ENCODE data around the gene ZCCHC17.

ZCCHC17 gene

DNA sequence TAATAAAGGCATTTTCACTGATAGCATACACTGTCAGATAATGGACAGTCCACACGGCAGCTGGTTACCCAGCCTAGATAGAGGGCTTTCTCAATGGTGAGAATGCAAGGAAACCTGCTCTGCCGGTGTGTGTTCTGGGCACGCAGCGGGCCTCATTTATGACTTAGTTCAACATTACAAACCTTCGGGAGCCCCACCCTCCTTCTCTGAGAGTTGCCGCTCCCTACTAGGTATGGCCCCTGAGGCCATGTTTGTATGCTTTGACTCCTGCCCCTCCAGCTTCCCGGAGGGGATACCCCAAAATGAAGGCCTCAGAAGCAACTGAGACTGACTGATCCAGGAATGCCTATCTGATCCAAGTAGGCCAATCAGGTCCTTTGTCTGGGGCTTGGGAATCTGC is 93.2 kb downstream of the ZCCHC17 start:
- Histone ChIP-seq H3K36me3 (no peaks in the 10 kb centered on the region), H3K4me3 (no peak overlapping the region), H3K9me3 (replicated peaks in 1 of 11) (no peaks in the 10 kb centered on the region), H3K4me1 (peaks cover 8 to 14% (median 12%) of the 10 kb centered on the region in 10 experiments; a peak in 17 of 20 replicates), H3K27ac (no peak overlapping the region), H3K4me2 (no peak overlapping the region), H3K27me3 (no peaks in the 10 kb centered on the region), H4K20me1 (no peaks in the 10 kb centered on the region), H3K9ac (no peak overlapping the region; a peak in 1 of 22 replicates)
- no peak for TF ChIP-seq Cebpa-rat (IDR thresholded peaks at IDR 0.05)

DNA sequence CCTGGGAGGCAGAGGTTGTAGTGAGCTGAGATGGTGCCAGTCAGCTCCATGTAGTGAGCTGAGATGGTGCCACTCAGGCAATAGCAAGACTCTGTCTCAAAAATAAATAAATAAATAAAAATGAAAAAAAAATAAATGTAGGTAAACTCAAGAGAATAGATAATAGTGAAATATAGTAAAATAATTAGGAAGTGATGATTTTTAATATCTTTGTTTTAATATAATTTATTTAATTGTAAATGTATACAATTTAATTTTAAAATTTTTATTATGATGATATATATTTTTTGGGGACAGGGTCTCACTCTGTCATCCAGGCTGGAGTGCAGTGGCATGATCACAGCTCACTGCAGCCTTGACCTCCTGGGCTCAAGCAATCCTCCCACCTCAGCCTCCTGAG is 96.6 kb downstream of the ZCCHC17 start:
- Histone ChIP-seq H3K36me3 (no peaks in the 10 kb centered on the region), H3K27me3 (no peaks in the 10 kb centered on the region), H3K4me3 (no peak overlapping the region), H4K20me1 (no peaks in the 10 kb centered on the region), H3K27ac (no peak overlapping the region), H3K9me3 (replicated peaks in 1 of 11) (no peaks in the 10 kb centered on the region), H3K4me2 (no peak overlapping the region), H3K9ac (no peak overlapping the region), H3K4me1 (peaks cover 20 to 42% (median 31%) of the 10 kb centered on the region in 10 experiments)
- no peak for TF ChIP-seq Cebpa-rat (IDR thresholded peaks at IDR 0.05)

DNA sequence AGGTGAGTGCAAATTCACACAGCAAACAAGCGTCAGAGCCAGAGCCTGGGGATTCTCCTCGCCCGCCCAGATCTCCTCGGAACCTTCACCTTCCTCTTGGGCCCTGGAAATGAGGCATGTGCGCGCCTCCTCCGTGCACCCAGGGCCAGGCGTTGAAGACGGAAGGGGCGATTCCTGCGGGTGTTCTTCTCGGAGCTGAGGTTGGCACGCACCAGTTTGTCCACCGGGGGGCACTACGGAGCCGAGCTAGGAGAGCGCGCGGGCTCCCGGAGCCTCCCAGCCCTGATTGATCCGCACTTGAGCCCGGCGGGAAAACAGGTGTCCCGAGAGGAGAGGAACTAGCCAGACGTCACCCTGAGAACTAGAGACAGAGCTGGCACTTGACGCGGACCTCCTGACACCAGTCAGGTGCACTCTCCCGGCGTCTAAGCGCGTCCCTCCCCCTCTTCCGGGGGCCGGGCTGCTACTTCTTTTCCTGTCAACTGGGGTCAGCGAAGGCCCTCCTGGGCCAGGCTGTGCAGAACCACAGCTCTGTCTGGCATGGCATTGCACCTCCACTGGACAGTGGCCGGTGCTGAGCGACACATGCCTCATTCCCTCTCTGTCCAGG is 97.9 kb downstream of the ZCCHC17 start:
- Histone ChIP-seq H3K9ac (peak overlapping the region in 10 of 11 experiments; percentile 1 to 63 (median 32); a peak in 14 of 22 replicates), H3K4me1 (peaks cover 20 to 42% (median 32%) of the 10 kb centered on the region in 10 experiments), H4K20me1 (no peaks in the 10 kb centered on the region), H3K4me3 (peak overlapping the region; percentile 27 to 69 (median 48)), H3K27me3 (no peaks in the 10 kb centered on the region), H3K27ac (peak overlapping the region in 4 of 11 experiments; percentile 11 to 38 (median 30); a peak in 3 of 22 replicates), H3K36me3 (no peaks in the 10 kb centered on the region), H3K9me3 (replicated peaks in 1 of 11) (no peaks in the 10 kb centered on the region), H3K4me2 (peak overlapping the region; percentile 60 to 97 (median 85))
- no peak for TF ChIP-seq Cebpa-rat (IDR thresholded peaks at IDR 0.05)

DNA sequence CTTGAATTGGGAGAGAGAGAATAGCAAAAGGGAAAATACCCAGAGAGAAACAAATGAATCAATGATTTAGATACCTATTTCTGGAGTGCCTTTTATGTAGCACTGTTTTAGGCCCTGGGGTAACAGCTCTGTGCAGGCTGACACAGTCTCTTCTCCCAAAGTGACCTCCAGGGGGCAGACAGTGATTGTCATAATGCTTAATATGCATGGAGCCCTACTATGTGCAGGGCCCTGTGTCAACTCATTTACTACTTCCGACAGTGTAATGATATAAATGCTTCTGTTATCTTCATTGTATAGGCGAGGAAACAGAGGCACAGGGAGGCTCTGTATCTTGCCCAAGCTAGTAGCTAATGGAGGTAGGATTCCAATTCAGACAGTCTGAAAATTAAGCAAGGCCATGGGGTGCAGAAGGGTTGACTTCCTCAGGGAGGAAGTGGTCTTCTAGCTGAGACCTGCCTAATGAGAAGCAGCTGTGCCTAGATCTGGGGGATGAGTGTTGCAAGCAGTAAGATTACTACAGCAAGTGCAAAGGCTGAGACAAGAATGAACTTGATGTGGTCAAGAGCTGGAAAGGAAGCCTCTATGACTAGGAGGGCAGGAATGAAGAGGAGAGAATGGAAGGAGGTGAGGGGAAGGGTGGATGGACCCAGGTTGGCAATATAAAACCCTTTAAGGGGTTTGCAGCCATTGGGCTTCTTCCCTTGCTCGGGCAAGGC is 100.0 kb downstream of the ZCCHC17 start:
- H3K27ac ChIP-seq = peak overlapping the region in 5 of 11 experiments; percentile 5 to 69 (median 62); a peak in 9 of 22 replicates
- H3K4me3 ChIP-seq = no peak overlapping the region
- H4K20me1 ChIP-seq = no peaks in the 10 kb centered on the region
- no peaks in the 10 kb centered on the region for H3K36me3 ChIP-seq
- peak in 4 of 11 experiments; percentile 72 to 78 (median 76); a peak in 6 of 22 replicates for TF ChIP-seq Cebpa-rat (IDR thresholded peaks at IDR 0.05)
- peak overlapping the region in 2 of 11 experiments; percentile 26 to 41; a peak in 3 of 22 replicates for H3K9ac ChIP-seq
- peaks cover 20 to 44% (median 35%) of the 10 kb centered on the region in 10 experiments for H3K4me1 ChIP-seq
- no peaks in the 10 kb centered on the region for H3K9me3 ChIP-seq (replicated peaks in 1 of 11)
- H3K27me3 ChIP-seq = no peaks in the 10 kb centered on the region
- H3K4me2 ChIP-seq = peak overlapping the region; percentile 15 to 59 (median 40); a peak in 17 of 22 replicates

DNA sequence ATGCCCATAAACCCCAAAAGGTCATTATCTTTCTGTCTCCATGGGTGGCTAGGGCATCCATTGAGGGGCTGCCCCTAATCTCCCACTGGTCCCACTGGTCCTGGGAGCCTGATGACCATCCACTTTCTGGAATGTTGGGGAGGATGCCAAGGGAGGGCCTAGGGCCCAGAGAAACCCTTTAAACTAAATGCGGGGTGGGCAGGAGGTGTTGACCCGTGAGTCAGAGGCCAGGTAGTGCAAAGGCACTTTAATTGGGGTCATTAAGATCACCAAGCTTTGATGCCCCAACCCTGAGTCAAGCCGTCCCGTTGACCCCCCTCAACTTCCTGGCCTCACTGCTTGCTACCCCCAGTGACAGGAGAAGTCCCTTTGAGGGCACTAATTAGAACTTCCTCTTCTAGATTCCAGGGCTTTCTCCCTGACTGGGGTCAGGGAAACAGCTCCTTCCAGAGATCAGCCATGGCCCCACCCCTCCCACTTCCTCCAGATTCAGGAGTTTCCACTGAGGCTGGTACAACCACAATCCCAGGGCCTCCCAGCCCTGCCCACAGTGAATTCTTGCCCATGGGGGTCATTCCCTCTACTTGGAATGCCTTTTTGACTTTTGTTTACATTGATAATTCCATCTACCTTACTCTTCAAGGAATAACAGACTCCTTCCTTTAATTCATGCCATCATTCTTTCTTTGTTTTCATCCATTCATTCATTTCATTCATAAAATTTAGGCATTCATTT is 100.7 kb downstream of the ZCCHC17 start:
- peak overlapping the region in 2 of 11 experiments; percentile 26 to 41; a peak in 3 of 22 replicates for H3K9ac ChIP-seq
- H3K4me2 ChIP-seq = peak overlapping the region; percentile 11 to 59 (median 40); a peak in 18 of 22 replicates
- peaks cover 20 to 44% (median 35%) of the 10 kb centered on the region in 10 experiments for H3K4me1 ChIP-seq
- H3K4me3 ChIP-seq = no peak overlapping the region
- no peaks in the 10 kb centered on the region for H3K27me3 ChIP-seq
- TF ChIP-seq Cebpa-rat (IDR thresholded peaks at IDR 0.05) = no peak
- H3K27ac ChIP-seq = peak overlapping the region in 5 of 11 experiments; percentile 5 to 69 (median 62); a peak in 9 of 22 replicates
- no peaks in the 10 kb centered on the region for H3K9me3 ChIP-seq (replicated peaks in 1 of 11)
- H3K36me3 ChIP-seq = no peaks in the 10 kb centered on the region
- H4K20me1 ChIP-seq = no peaks in the 10 kb centered on the region

DNA sequence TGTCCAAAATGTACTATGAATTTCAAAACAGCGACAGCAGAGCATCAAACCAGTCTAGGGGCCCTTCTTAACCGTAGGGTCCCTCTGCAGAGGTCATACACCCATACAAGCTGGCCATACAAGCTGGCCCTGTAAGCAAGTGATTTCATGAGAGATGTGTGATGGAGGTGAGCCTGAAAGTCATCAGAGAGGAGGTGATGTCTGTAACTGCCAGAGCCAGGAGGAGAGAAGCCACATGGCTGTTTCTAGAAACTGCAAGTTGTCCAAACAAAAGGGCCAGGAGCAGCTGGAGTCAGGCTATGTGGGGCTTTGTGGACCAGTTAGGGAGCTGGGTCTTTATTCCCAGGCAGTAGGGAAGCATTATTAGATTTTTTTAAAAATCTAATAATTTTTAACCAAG is 101.4 kb downstream of the ZCCHC17 start:
- H3K9me3 ChIP-seq (replicated peaks in 1 of 11) = no peaks in the 10 kb centered on the region
- H3K27me3 ChIP-seq = no peaks in the 10 kb centered on the region
- no peaks in the 10 kb centered on the region for H3K36me3 ChIP-seq
- H4K20me1 ChIP-seq = no peaks in the 10 kb centered on the region
- H3K4me1 ChIP-seq = peaks cover 20 to 44% (median 35%) of the 10 kb centered on the region in 10 experiments
- no peak overlapping the region for H3K4me3 ChIP-seq
- H3K27ac ChIP-seq = peak overlapping the region in 3 of 11 experiments; percentile 4 to 66 (median 46); a peak in 4 of 22 replicates
- no peak for TF ChIP-seq Cebpa-rat (IDR thresholded peaks at IDR 0.05)
- no peak overlapping the region for H3K9ac ChIP-seq
- H3K4me2 ChIP-seq = no peak overlapping the region

DNA sequence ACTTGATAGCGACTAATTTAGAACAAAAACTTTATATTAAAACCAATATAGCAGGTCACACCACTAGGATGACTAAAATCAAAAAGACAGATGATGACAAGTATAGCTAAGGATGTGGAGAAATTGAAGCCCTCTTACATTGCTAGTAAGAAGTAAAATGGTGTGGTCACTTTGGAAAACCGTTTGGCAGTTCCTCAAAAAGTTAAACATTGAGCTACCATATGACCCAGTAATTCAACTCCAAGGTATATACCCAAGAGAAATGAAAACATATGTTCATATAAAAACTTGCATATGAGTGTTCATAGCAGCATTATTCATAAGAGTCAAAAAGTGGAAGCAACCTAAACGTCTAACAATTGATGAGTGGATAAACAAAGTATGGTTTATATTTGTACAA is 103.1 kb downstream of the ZCCHC17 start:
- H3K27ac ChIP-seq = no peak overlapping the region
- TF ChIP-seq Cebpa-rat (IDR thresholded peaks at IDR 0.05) = no peak
- H3K4me1 ChIP-seq = peaks cover 8 to 34% (median 26%) of the 10 kb centered on the region in 10 experiments
- no peaks in the 10 kb centered on the region for H4K20me1 ChIP-seq
- no peak overlapping the region for H3K4me3 ChIP-seq
- H3K4me2 ChIP-seq = peak overlapping the region in 4 of 11 experiments; percentile 5 to 59 (median 27); a peak in 6 of 22 replicates
- H3K36me3 ChIP-seq = no peaks in the 10 kb centered on the region
- H3K27me3 ChIP-seq = no peaks in the 10 kb centered on the region
- H3K9ac ChIP-seq = no peak overlapping the region
- 0 out of 22 replicates have a peak, but pooled peaks cover 0 to 4% (median 0%) of the 10 kb centered on the region in 11 experiments for H3K9me3 ChIP-seq (replicated peaks in 1 of 11)

DNA sequence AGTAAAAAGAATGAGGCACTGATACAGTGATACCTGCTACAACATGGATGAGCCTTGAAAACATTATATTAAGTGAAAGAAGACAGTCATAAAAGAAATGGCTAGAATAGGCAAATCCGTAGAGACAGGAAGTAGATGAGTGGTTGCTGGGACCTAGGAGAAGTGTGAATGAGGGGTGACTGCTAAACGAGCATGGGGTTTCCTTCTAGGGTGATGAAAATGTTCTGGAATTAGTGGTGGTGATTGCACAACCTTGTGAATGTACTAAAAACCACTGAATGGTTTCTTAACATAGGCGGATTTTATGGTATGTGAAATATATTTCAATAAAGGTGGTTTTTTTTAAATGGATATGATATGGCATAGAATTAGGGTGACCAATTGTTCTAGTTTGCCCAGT is 103.6 kb downstream of the ZCCHC17 start:
- Histone ChIP-seq H3K4me1 (peaks cover 7 to 31% (median 22%) of the 10 kb centered on the region in 10 experiments; a peak in 17 of 20 replicates), H4K20me1 (no peaks in the 10 kb centered on the region), H3K27me3 (no peaks in the 10 kb centered on the region), H3K4me3 (no peak overlapping the region), H3K9ac (no peak overlapping the region), H3K36me3 (no peaks in the 10 kb centered on the region), H3K4me2 (peak overlapping the region in 4 of 11 experiments; percentile 5 to 59 (median 27); a peak in 6 of 22 replicates), H3K27ac (no peak overlapping the region), H3K9me3 (replicated peaks in 1 of 11) (0 out of 22 replicates have a peak, but pooled peaks cover 0 to 4% (median 0%) of the 10 kb centered on the region in 11 experiments)
- TF ChIP-seq Cebpa-rat (IDR thresholded peaks at IDR 0.05) = peak in 3 of 11 experiments; percentile 28 to 66 (median 42); a peak in 4 of 22 replicates

All from BLaER1 treated with 17β-estradiol and CSF1 and Interleukin-3, amounts not matched to agents 10 nM and 100 nM (cell line).